HG02840 (cell line): Measurements from ENCODE around the gene RAP1GAP2.
"Not testable (repeated sequence)": the region's sequence is repeated elsewhere in the genome, so short reads cannot be mapped to it uniquely, and the experiment has no call there.

ENCODE experiments used
- ATAC-seq: cut with Tn5 transposase; IDR thresholded peaks from one replicate; pipeline ENCODE4 v1.9.1; 2021; ENCODE audit warnings: mild to moderate bottlenecking, moderate library complexity, moderate number of reproducible peaks; ENCODE audit not compliant: unreplicated experiment, low FRiP score

Gene RAP1GAP2

DNA sequence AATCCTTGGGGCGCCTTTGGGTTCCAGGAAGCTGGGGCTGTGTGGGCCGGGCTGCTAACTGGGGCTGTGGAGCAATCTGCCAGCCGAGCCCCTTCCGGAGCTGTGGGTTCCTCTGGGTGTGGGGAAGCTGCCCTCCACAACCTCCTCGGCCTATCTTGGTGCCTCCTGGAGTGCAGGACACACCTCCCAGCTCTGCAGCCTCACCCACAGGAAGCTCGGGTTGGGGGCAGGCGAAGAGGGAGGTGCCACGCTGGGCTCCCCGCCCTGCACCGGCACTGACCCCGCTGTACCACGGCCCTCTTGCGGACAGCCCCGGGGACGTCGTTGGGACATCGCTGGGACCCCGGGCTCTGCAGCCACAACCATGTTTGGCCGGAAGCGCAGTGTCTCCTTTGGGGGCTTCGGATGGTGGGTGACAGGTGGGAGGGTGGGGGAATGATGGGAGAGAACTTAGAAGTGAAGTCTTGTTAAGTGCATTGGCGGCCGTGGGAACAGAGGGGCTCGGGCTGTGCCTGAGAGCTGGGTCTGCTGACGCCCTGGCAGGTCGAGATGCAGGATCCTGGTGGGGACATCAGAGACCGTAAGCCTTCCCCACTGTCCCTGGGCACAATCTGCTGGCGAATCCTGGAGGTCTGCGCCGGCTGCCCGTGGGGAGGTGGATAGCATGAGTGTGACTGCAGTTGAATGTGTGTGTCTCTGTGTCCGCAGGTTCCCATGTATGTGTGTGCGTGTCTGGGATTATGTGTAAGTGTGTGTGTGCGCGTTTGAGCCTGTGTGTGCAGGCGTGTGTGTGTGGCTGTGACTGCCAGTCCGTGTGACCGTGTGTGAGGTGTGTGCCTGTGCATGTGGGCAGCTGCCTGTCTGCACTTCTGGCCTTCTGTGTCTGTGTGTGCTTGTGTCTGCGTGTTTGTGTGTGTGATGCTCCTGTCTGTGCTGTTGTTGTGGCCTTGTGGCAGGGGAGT is at the start of gene RAP1GAP2:
Gene RAP1GAP2, plus strand, starts transcription at position 275 of the 962 bp plus-strand sequence. Its CDS starts 90 bp downstream, at position 365.
- no peak for ATAC-seq

DNA sequence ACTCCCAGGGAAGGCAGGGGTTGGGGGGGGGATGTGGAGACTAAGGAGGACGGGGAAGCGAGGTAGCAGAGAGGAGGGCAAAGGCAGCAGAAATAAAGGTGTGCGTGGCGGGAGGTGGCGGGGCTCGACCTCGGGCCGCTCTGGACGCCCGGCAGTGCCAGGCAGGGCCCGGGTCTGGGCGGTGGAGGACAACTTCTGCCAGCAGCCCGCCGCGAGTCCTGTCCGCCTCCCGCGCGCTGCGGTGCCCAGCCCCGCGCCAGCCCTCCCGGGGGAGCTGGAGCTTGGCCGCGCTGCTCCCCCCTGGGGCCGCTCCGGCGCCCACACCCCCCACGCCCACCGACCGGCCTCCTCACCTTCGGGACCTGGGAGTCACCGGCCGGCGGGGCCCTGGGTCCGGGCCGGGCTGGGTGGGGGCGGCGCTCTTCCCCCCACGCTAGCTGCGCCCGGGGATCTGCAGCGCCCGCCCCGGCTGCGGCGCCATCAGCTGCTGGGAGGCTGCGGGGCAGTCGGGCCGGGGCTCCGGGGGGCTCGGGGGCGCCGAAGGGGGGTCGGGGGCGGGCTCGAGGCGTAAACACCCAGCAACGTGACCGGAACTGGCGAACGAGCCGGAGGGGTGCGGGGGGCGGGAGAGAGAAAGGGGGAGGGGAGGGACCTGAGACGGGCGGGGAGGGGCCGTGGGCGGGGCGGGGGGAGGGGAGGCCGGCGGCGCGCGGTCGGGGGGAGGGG is 47.0 kb upstream of the RAP1GAP2 start, which contains the start of gene CCDC92B:
Gene CCDC92B, minus strand, starts transcription at position 595 of the 726 bp plus-strand sequence. CDS start 14,507 bp downstream, outside the sequence.
- no peak for ATAC-seq

DNA sequence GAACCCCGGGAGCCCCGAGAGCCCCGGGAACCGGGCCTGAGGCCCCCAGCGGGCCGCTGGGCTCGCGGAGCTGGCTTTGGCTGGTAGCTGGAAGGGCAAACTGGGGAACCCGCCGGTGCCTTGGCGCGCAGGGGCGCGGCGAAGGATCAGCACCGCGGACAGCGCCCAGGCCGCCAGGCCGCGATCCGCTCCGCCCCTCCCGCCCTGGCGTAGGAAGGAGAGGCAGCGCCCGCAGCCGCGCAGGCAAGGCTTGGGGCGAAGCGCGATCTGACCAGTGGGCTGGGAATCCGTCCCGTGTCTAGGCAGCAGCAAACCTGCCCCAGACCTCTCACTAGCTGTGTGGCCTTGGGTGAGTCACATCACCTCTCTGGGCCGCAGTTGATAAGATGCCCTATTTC is 46.5 kb upstream of the RAP1GAP2 start:
- no peak for ATAC-seq

DNA sequence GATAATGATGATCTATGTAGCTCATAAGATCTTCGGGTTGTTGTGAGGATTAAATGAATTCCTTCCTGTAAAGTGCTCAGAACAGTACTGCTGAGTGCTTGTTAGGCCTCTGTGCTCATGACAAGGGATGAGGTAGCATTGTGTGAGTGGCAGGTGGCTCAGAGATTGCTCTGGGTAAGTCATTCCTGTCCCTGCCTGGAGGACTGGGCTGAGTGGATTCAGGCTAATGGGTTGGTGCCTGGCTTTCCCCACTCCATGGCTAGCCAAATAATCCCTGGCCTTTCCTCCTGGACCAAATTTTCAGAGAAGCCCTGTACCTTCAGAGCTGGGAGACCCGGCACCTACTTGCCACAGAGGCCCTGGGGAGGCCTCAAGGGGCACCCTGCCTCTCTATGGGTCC is 45.5 kb upstream of the RAP1GAP2 start:
- no peak for ATAC-seq

DNA sequence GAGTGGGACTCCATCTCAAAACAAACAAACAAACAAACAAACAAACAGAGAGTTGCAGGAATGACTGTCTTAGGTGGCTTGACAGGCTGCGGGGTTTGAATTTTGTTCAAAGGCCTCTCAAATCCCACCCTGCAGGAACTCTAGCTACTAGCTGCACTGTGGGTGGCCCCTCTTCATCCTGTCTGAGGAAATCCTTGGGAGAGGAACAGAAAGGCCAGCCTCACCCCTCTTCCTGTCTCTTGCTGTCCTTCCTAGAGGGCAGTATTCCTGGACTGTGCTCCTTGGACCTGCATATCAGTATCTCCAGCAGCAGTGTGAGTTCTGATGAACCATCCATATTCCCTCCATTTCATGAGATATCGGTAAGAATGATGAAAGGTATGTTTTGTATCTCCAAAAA is 44.7 kb upstream of the RAP1GAP2 start:
- ATAC-seq, result no peak

DNA sequence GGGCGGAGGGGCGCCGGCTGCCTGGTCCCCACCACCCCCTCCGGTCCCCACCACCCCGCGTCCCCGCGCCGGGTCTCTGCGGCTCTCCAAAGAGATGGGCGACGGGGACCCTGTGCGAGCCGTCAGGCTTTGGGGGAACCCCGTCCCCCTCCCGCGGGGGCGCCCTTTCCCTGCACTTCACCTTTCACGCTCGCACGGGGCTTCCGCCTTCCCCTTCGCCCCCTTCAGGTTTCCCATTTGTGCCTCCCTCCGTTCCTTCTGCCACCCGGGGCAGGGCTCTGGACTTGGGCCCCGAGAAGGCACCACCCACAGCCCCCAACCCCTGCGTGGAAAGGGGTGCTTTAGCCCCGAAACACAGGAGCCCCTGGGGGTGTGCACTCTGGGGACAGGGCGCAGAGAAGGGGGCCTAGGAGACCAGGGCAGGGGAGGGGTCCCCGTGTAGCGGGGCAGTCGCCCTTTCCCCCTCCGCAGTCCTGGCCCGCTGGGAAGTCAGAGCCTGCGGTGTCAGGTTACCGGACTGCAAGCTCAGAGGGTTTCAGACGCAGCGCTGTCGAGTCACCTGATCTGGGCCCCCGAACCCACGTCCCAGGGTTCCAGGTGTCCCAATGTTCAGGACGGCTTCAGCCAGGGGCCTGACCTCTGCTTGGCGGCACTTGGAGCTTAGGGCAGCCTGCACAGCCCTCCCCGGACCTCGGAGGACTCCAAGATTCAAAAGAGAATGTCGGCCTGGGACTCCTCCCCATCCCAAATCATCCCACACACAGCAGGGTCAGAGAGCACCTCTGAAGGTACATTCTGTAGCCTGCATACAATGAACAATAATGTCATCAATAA is 40.1 kb upstream of the RAP1GAP2 start:
- no peak for ATAC-seq

DNA sequence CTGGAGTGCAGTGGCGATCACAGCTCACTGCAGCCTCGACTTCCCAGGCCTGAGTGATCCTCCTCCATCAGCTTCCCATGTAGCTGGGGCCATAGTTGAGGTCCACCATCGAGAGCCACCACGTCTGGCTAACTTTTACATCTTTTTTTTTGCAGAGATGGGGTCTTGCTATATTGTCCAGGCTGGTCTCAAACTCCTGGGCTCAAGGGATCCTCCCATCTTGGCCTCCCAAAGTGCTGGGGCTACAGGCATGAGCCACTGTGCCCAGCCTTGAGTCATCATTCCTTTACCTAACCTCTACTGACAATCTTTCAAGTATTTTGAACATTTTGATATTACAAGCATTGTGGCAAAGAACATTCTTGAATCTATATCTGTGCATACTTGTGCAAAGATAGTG is 37.4 kb upstream of the RAP1GAP2 start:
- no peak for ATAC-seq

DNA sequence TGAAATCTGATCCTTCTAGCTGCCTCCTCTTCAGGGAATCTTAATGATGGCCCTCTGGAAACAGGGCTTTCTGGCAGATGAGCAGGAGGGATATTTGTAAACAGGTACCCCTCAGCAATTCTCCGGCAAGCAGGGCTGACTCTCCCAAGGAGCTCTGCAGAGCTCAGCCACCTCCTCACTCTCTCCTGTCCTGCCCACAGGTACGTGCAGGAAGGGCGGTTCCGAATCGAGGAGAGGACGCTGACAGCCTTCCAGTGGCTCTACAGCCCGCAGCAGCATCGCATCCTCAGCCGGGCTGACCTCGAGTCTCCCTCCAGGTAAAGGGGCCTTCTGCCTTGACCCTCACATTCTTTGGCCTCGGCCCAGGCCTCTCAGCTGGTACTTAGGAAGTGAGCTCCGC is 26.1 kb upstream of the RAP1GAP2 start:
- no peak for ATAC-seq

DNA sequence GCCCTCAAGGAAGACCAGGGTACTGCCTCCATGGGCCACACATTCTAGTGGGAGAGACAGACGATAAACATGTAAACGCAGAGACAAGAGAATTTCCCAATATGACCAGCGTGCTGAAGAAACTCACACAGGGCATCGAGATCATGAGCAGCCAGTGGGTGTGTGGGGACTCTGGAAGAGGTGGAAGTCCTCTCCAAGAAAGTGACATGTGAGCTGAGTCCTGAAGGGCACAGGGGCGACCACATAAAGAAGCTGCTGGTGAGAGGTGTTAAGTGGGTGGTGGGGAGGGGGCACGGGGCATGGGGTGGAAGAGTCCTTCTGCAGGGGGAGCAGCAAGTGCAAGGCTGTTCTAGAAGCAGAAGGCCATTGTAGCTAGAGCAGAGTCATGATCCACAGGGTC is 21.0 kb upstream of the RAP1GAP2 start:
- ATAC-seq, result no peak

DNA sequence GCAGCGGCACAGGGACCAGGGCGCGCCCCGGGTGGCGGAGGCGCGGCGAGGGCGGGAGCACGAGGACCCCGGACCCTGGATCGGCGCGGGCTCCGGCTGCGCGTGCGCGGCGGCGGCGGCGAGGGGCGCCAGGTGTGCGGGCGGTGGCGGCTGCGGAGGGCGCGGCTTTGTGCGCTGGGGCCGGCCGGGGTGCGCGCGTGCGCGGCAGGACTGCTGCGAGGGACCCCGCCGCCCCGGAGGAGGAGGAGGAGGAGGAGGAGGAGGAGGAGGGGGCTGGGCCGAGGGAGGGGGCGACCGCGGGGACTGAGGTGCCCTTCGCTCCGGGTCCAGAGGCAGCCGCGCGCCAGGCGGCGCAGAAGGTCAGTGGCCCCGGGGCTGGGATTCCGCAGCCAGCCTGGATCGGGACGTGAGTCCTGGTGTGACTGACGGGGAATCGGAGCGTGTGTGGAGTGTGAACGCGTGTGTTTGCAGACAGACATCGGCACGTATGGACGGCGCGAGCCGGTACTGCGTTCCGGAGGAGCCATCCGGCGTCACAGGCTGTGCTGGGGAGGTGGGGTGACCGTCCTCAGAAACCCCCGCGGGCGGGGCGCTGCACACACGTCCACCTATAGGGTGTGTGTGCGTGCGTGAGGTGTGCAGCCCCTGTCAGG is 19.5 kb upstream of the RAP1GAP2 start:
- ATAC-seq, result no peak

DNA sequence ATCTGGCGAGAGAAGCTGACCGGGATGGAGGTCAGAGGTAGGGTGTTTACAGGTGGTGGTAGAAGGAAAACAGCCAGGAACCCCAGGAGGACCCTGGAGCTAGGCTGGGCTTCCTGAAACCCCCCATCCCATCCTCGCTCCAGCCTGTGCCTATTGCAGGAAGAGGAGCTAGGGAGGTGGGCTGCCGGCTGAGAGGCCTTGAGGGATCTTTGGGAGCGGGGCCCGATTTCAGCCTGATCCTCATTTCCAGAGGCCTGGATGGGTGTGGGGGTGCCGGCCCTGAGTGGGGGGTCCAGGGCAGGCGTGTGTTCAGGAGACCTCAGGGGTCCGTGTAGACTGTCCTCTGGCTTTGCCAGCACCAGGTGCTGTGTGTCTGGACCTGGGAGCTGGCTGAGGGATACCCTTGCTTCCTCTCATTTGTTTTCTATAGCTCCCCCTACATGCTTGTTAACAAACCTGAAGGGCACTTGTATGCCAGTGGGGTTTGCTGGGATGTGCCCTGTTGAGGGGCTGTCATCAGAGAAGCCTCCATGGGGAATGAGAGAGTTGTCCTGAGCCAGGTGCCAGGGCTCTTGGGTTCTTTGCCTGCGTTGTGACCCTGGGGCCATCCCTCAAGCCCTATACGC is 18.9 kb upstream of the RAP1GAP2 start:
- ATAC-seq, result no peak

DNA sequence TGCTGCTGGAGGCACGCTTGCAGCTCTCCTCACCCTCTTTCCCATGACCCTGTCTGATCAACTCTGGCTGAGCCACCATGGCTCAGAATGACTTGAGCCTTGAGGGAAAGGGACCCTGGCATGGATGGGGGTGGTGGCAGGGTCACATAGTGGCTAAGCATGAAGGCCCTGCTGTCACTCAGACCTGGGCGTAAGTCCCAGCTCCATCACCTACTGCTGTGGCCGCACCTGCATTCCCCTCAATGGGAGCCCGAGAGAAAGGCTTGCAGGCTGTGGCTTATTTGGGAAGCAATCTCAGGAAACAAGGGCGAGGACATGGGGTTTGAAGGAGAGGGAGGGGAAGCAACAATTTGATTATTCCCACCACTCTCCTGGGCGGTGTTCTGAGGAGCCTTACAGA is 17.7 kb upstream of the RAP1GAP2 start:
- ATAC-seq, result no peak

DNA sequence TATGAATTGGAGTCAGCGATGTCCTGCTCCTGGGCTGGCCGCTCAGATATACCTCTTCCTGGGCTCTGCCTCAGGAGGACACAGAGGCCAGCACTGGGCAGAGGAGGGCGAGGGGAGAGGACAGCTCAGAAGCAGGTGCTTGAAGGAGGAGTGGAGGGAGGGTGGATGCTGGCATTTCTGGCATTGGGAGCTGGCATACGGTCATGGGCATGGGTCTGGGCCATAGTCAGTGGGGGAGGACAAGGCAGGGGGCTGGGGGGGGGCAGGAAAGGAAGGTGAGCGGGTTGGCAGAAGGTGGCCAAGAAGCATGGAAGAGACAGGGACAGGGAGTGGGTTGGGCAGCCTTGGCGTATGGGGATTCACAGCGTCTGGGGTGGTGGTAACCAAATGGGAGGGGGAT is 16.7 kb upstream of the RAP1GAP2 start:
- ATAC-seq, result no peak

DNA sequence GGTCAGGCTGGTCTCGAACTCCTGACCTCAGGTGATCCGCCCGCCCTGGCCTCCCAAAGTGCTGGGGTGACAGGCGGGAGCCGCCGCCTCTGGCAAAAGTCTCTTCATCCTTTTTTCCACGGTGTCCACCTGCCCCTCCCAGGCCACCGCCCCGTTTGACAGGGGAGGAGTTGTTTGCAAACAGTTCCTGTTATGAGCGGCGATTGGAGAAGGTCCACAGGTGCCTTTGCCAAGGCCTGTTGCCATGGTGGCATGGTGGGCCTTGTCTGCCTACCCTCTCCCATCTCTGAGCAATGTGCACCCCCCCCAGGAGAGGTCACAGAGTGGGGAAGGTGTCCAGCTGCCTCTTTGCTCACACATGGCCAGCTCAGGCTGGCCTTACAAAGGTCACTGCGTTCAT is 16.0 kb upstream of the RAP1GAP2 start:
- ATAC-seq, result no peak

DNA sequence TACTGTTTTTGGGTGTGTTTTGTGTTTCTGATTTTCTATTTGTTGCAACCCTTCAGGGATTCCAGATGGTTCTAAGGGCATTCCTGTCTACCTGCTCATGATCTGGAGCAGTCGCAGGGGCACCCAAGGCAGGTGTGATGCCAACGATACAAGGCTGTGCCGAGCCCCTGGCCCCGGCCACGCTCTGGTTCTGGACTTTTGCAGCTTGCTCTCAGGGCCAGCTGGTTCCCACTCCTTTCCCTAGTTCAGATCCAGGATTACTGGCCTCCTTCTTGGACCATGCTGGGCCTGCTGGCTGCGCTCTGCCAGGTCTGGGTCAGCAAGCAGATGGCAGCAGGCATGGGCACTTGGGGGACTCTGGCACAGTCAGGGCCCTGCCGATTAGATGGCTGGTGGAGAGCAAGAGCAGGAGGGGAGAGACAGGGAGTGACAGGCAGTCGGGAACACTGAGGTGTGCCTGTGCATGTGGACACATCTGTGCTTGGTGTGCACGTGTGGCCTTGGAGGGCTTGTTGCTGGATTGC is 15.2 kb upstream of the RAP1GAP2 start:
- ATAC-seq, result no peak

DNA sequence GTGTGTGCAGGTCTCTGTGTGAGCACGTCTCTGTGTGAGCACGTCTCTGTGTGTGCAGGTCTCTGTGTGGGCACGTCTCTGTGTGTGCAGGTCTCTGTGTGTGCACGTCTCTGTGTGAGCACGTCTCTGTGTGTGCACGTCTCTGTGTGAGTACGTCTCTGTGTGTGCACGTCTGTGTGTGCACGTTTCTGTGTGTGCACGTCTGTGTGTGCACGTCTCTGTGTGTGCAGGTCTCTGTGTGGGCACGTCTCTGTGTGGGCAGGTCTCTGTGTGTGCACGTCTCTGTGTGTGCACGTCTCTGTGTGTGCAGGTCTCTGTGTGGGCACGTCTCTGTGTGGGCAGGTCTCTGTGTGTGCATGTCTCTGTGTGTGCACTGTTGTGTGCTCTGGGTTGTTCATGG is 14.6 kb upstream of the RAP1GAP2 start:
- not testable (repeated sequence) for ATAC-seq

DNA sequence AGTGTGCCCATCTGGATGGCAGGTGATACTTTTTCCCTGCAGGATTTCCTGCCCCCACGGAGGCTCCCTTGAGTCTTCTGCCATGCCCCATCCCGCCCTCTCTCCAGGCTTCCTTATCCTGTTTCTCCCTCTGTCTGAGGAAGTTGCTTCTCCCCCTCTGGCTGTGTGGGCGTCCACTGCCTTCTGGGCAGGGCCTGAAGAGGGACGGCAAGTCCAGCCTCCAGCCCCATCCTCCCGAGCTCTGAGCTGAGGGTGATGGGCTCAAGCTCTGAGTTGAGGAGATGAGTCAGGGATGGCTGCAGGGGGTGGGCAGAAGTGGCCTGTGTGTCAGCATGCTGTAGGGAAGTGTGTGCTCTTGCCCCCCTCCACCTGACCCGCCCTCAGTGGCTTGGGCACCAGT is 14.2 kb upstream of the RAP1GAP2 start:
- ATAC-seq, result no peak

DNA sequence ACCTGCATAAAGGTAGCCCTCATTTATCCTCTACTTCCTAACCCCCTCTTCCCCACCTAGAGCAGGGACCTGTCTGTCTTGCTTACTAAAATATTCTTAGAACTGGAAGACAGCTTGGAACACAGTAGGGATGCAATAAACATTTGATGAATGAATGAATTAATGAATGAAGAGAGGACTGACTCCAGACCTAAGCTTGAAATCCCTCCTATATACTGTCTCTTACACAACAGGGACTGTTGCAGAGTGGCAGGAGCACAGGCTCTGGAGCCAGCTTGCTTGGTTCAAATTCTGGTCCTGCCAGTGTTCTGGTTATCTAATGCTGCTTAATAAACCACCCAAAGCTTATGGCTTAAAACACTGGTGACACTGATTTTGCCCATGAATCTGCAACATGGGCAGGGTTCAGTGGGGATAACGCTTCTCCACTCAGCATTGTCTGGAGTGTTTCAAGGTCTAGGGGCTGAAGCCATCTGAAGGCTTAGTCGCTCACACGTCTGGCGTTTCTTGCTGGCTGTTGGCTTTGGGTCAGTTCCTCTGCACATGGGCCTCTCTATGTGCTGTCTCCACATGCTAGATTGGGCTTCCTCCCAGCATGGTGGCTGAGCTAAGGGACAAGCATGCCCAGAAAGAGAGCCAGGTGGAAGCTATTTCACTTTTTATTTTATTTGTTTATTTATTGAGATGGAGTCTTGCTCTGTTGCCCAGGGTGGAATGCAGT is 12.8 kb upstream of the RAP1GAP2 start:
- no peak for ATAC-seq

DNA sequence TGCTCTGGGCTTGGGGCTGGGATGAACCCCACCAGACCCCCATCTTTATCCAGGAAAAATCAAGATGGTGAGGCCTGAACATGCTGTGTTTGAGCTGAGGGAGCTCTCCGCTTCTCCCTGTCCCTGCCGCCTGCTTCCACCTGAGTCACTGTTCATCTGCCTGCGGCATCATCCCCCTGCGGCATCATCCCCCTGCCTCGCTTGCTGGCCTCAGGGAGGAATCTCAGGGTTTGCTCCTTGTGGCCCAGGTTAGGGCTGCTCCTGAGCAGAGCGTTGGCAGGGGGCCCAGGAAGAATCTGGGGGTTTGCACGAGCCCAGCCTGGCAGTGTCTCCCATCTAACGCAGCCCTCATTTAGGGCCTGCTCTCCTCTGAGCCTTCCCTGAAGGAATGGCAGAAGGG is 11.4 kb upstream of the RAP1GAP2 start:
- no peak for ATAC-seq
